Testis (tissue), 3 donors: Measurements from ENCODE around the gene SND1. TPM values are rescaled to one million over a fixed set of nuclear protein-coding genes. Genes with fewer than 3 reads are reported as not detected.

ENCODE experiments used
- DNase-seq: peaks from one replicate; pipeline ENCODE4 v3.0.0-alpha.2; 2019
- H3K27ac ChIP-seq, 2 donors: fragments of 200-600 bp; sonication (generic); one replicate each; pipeline ENCODE4 v1.5.1; 2019
- H3K27me3 ChIP-seq: fragments of 200-600 bp; sonication (generic); one replicate; pipeline ENCODE4 v1.5.1; 2019
- H3K36me3 ChIP-seq: fragments of 200-600 bp; sonication (generic); one replicate; pipeline ENCODE4 v1.5.1; 2017; ENCODE audit warnings: low read depth; ENCODE audit errors: missing control alignments
- H3K4me1 ChIP-seq: fragments of 200-600 bp; sonication (generic); one replicate; pipeline ENCODE4 v1.5.1; 2019
- H3K4me3 ChIP-seq, 2 donors: fragments of 200-600 bp; sonication (generic); one replicate each; pipeline ENCODE4 v1.5.1; 2017 to 2019
- H3K9me3 ChIP-seq: fragments of 200-600 bp; sonication (generic); one replicate; pipeline ENCODE4 v1.5.1; 2017
- POLR2A ChIP-seq: fragments of 450-650 bp; IDR thresholded peaks from one replicate; pipeline ENCODE4 v1.6.1; 2017; ENCODE audit warnings: antibody characterized with exemption, mild to moderate bottlenecking, moderate library complexity
- whole genome bisulfite sequencing, 2 donors: methylation state at CpG; one replicate each; pipeline ENCODE4 v1.1.5; 2018; 5-methylcytosine and 5-hydroxymethylcytosine counted together
- intact Hi-C: fragments of 100-400 bp; cut with DNase I; formaldehyde crosslinking; loops from one replicate; pipeline ENCODE4 v1.15.1; 2023; ENCODE audit warnings: low total_unique reads
- polyA plus RNA-seq: library from polyadenylated mRNA; stranded (reverse); fragments of 350-450 nt; fragmentation: Illumina TruSeq; extraction: RNeasy Lipid Tissue Mini Kit (QIAGEN cat#74804); gene quantifications from one replicate; pipeline ENCODE4 v1.2.3, GENCODE V29; 2014; ENCODE audit warnings: low read depth, low replicate concordance; ENCODE audit not compliant: insufficient read depth
- total RNA-seq, 2 donors: library from RNA; depleted of rRNA; stranded (reverse); fragments of >200 nt; gene quantifications; one replicate each; pipeline ENCODE4 v1.2.3, GENCODE V29; 2016
- TF ChIP-seq, protein P1 (sequence below), 3 experiments: fragments of 450-650 bp in 2 of 3; fragments of 200-600 bp in 1 of 3; sonication (generic) in 1 of 3; IDR thresholded peaks; one replicate each; pipeline ENCODE4 v1.5.1; 2016 to 2019; ENCODE audit warnings: antibody characterized with exemption in 3 of 3, mild to moderate bottlenecking in 2 of 3, moderate library complexity in 1 of 3

Gene SND1
- total and polyA plus RNA-seq, 3 donors from 2014 or later: 132 to 207 (median 179) TPM

DNA sequence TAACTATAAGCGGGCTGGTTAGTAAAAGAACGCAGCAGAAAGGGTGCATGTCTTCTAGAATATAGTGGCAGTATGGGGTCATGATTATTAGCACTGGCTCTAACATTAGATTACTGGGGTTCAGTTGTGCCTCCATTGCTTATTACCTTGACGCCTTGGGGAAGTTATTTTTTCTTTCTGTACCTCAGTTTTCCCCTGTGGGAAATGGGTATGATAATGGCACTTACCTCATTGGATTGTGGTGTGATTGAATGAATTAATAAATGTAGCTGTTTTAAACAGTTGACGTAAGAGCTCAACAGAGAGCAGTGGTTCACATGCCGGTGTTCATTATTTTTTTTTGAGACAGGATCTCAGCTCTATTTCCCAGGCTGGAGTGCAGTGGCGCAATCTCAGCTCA, 262.7 kb downstream of the SND1 start:
- no peaks in the 10 kb centered on the region for H3K9me3 ChIP-seq
- no peak overlapping the region for H3K27ac ChIP-seq
- no peaks in the 10 kb centered on the region for H3K36me3 ChIP-seq
- TF ChIP-seq, protein P1, sequence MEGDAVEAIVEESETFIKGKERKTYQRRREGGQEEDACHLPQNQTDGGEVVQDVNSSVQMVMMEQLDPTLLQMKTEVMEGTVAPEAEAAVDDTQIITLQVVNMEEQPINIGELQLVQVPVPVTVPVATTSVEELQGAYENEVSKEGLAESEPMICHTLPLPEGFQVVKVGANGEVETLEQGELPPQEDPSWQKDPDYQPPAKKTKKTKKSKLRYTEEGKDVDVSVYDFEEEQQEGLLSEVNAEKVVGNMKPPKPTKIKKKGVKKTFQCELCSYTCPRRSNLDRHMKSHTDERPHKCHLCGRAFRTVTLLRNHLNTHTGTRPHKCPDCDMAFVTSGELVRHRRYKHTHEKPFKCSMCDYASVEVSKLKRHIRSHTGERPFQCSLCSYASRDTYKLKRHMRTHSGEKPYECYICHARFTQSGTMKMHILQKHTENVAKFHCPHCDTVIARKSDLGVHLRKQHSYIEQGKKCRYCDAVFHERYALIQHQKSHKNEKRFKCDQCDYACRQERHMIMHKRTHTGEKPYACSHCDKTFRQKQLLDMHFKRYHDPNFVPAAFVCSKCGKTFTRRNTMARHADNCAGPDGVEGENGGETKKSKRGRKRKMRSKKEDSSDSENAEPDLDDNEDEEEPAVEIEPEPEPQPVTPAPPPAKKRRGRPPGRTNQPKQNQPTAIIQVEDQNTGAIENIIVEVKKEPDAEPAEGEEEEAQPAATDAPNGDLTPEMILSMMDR (IDR thresholded peaks at IDR 0.05): no peak
- no peak for TF ChIP-seq POLR2A
- H3K4me1 ChIP-seq: no peaks in the 10 kb centered on the region
- no peaks in the 10 kb centered on the region for H3K27me3 ChIP-seq
- DNase-seq: no peak
- WGBS, 2 donors: 95 to 98% methylated on average over 6 of the region's 6 CpGs
- intact Hi-C loops: no loop called here
- no peak overlapping the region for H3K4me3 ChIP-seq

DNA sequence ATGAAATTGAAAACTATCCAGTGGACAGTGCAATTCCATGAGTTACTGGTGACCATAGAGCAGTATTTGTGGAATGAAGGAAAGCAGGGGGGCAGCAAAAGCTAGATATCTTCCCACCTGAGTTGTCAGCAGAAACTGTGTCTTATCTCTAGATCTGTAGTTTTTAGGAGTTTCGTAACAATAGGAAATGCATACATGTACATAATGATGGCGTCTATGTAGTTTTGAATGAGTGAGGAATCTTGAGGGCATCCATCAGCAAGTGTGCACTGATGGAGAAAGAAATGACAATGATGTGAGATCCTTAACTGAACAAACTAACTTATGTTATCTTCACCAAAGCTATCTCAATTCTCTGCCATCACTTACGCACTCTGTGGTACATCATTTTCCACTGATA, 264.7 kb downstream of the SND1 start:
- no peaks in the 10 kb centered on the region for H3K36me3 ChIP-seq
- H3K27me3 ChIP-seq: no peaks in the 10 kb centered on the region
- no peaks in the 10 kb centered on the region for H3K9me3 ChIP-seq
- WGBS, 2 donors: 82 to 88% methylated on average over 3 of the region's 3 CpGs
- TF ChIP-seq POLR2A: no peak
- TF ChIP-seq, protein P1 (IDR thresholded peaks at IDR 0.05): no peak
- H3K4me3 ChIP-seq: no peak overlapping the region
- no peak for DNase-seq
- H3K4me1 ChIP-seq: no peaks in the 10 kb centered on the region
- intact Hi-C loops: no loop called here
- H3K27ac ChIP-seq: no peak overlapping the region

DNA sequence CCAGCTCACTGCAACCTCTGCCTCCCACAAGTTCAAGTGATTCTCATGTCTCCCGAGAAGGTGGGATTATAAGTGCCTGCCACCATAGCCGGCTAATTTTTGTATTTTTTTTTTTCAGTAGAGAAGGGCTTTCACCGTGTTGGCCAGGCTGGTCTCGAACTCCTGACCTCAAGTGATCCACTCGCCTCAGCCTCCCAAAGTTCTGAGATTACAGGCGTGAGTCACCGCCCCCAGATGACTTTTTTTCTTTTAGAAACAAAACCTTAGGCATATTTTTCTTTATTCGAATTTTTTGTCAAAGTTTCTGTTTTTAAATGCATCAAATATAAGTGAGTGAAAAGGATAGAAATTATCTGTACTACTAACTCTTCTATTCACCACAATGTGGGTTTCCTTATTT, 266.1 kb downstream of the SND1 start:
- intact Hi-C loops: no loop called here

DNA sequence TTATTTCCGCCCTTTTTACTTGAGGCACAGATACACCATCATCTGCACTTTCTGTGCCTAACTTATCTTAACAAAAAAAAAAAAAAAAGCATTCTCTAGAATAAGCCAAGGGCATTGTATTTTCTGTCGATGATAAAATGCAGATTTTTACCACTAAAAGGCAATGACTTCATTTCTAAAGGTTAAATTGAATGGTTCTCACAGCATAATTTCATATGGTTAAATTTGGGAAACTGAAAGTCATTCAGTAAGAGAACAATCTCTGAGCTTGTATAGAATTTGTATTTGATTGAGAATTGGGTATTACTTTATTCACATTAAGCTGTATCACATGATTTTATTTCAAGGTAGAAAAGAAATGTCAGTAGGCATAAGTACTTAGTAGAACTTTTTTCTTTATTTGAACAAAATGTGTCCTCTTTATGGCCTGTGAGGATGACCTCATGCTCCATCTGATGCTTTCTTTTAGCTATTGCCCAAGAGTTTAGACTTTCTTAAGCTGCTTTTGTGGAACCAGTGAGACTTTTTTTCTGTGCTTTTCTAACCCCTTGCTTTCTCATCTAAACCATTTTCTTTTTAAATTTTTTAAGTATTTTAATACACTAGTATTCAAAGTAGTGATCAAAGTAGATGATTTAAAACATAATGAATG, 268.9 kb downstream of the SND1 start:
- Histone ChIP-seq H3K27me3 (no peaks in the 10 kb centered on the region), H3K9me3 (no peaks in the 10 kb centered on the region), H3K4me3 (no peak overlapping the region), H3K4me1 (no peaks in the 10 kb centered on the region), H3K27ac (no peak overlapping the region), H3K36me3 (no peaks in the 10 kb centered on the region)
- no peak for DNase-seq
- 65 to 77% methylated on average over 2 of the region's 2 CpGs for WGBS, 2 donors
- no peak for TF ChIP-seq POLR2A
- TF ChIP-seq, protein P1 (IDR thresholded peaks at IDR 0.05): no peak
- intact Hi-C loops: no loop called here

More for the DNA sequence above, 266.1 kb downstream of the SND1 start:
- no peaks in the 10 kb centered on the region for H3K36me3 ChIP-seq
- WGBS, 2 donors: 83 to 86% methylated on average over 8 of the region's 8 CpGs
- H3K4me3 ChIP-seq: no peak overlapping the region
- H3K27me3 ChIP-seq: no peaks in the 10 kb centered on the region
- no peak for DNase-seq
- TF ChIP-seq, protein P1 (IDR thresholded peaks at IDR 0.05): no peak
- no peak for TF ChIP-seq POLR2A
- no peaks in the 10 kb centered on the region for H3K9me3 ChIP-seq
- no peaks in the 10 kb centered on the region for H3K4me1 ChIP-seq
- no peak overlapping the region for H3K27ac ChIP-seq

DNA sequence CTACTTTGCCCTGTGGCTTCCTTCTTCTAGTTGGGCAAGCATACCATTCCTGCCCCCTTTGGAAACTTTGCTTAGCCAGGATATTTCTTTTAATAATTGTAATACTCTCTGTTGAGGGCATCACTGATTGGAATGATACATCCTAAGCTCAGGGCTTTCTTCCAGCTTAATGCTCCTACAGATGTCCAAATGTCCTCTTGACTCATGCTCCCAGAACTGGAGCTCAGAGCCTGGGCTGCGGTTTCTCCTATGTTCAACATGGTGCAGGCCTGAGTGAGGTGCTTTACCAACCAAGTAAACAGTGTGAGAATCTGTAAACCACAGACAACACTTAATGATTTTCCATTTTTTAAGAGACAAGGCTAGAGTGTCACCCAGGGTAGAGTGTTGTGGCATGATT, 270.7 kb downstream of the SND1 start:
- no peak for TF ChIP-seq POLR2A
- TF ChIP-seq, protein P1 (IDR thresholded peaks at IDR 0.05): no peak
- peaks cover 7% of the 10 kb centered on the region for H3K4me1 ChIP-seq
- H3K9me3 ChIP-seq: no peaks in the 10 kb centered on the region
- DNase-seq: no peak
- WGBS, 2 donors: 91 to 100% methylated on average over 1 of the region's 1 CpG
- intact Hi-C loops: no loop called here
- H3K4me3 ChIP-seq: no peak overlapping the region
- no peaks in the 10 kb centered on the region for H3K27me3 ChIP-seq
- H3K27ac ChIP-seq: no peak overlapping the region
- no peaks in the 10 kb centered on the region for H3K36me3 ChIP-seq
